HepG2 (cell line): ENCODE results near the gene CALR. TPM values are rescaled to one million over a fixed set of nuclear protein-coding genes. Genes with fewer than 3 reads are reported as not detected.
A peak's percentile ranks its signal among the peaks of the same experiment; 100 is the strongest.

Experiments
- ESRRA ChIP-seq: sonication (generic); formaldehyde crosslinking; IDR thresholded peaks from 2 replicates; pipeline ENCODE4 v1.5.1; 2020; ENCODE audit warnings: mild to moderate bottlenecking, low read depth, missing genetic modification reagents
- FOXO4 ChIP-seq: sonication (generic); formaldehyde crosslinking; conservative IDR thresholded peaks from 2 replicates; pipeline ENCODE4 v1.8.1; 2023; ENCODE audit warnings: missing genetic modification reagents
- GRHL1 ChIP-seq: sonication (generic); formaldehyde crosslinking; conservative IDR thresholded peaks from 2 replicates; pipeline ENCODE4 v1.8.0; 2022; ENCODE audit warnings: missing genetic modification reagents
- GTF2F1 ChIP-seq: fragments of 150-350 bp; IDR thresholded peaks from 2 replicates; pipeline ENCODE4 v1.6.1; 2014; ENCODE audit warnings: low read length
- HOXA9 ChIP-seq: sonication (generic); formaldehyde crosslinking; IDR thresholded peaks from 2 replicates; pipeline ENCODE4 v1.8.1; 2022; ENCODE audit warnings: missing genetic modification reagents, mild to moderate bottlenecking, moderate library complexity, borderline replicate concordance
- IRF9 ChIP-seq: sonication (generic); formaldehyde crosslinking; IDR thresholded peaks from 2 replicates; pipeline ENCODE4 v1.8.0; 2022; ENCODE audit warnings: missing genetic modification reagents, mild to moderate bottlenecking, borderline replicate concordance
- JUNB ChIP-seq: sonication (generic); formaldehyde crosslinking; IDR thresholded peaks from 2 replicates; pipeline ENCODE4 v1.8.0; 2022; ENCODE audit warnings: missing genetic modification reagents, mild to moderate bottlenecking, borderline replicate concordance
- ZFP36 ChIP-seq: fragments of 150-350 bp; IDR thresholded peaks from 2 replicates; pipeline ENCODE4 v1.6.1; 2018; ENCODE audit warnings: borderline replicate concordance, low read length, low read depth; ENCODE audit not compliant: partially characterized antibody
- ZNF335 ChIP-seq: sonication (generic); formaldehyde crosslinking; IDR thresholded peaks from 2 replicates; pipeline ENCODE4 v1.4.0; 2020; ENCODE audit warnings: missing genetic modification reagents
- ZNF460 ChIP-seq: sonication (generic); formaldehyde crosslinking; IDR thresholded peaks from 2 replicates; pipeline ENCODE4 v1.5.1; 2020; ENCODE audit warnings: missing genetic modification reagents, mild to moderate bottlenecking, borderline replicate concordance
- ZNF512 ChIP-seq: sonication (generic); formaldehyde crosslinking; IDR thresholded peaks from 2 replicates; pipeline ENCODE4 v1.4.0; 2020; ENCODE audit warnings: mild to moderate bottlenecking, missing genetic modification reagents
- ZNF646 ChIP-seq: sonication (generic); formaldehyde crosslinking; IDR thresholded peaks from 2 replicates; pipeline ENCODE4 v1.9.0; 2021; ENCODE audit warnings: mild to moderate bottlenecking, missing genetic modification reagents
- ZNF775 ChIP-seq: sonication (generic); formaldehyde crosslinking; IDR thresholded peaks from 2 replicates; pipeline ENCODE4 v1.4.0; 2020; ENCODE audit warnings: missing genetic modification reagents, mild to moderate bottlenecking, moderate library complexity, borderline replicate concordance
- ZNF780A ChIP-seq: sonication (generic); formaldehyde crosslinking; IDR thresholded peaks from 2 replicates; pipeline ENCODE4 v1.8.0; 2022; ENCODE audit warnings: mild to moderate bottlenecking, missing genetic modification reagents, moderate library complexity
- ZNF891 ChIP-seq: sonication (generic); formaldehyde crosslinking; IDR thresholded peaks from 2 replicates; pipeline ENCODE4 v1.5.0; 2020; ENCODE audit warnings: mild to moderate bottlenecking, missing genetic modification reagents
- polyA plus RNA-seq, 8 experiments: library from polyadenylated mRNA; depleted of rRNA in 3 of 8; stranded (reverse) in 7 of 8; unstranded in 1 of 8; fragments of >200 nt; fragmentation: Illumina TruSeq in 4 of 8; extraction: Trizol in 4 of 8; gene quantifications; 2 replicates each; pipeline versions ENCODE4 v1.2.1 to v1.2.3, GENCODE V29; 2011 to 2016; ENCODE audit warnings: low read depth in 4 of 8, missing spikeins in 1 of 8, mixed read lengths in 1 of 8; ENCODE audit not compliant: insufficient read depth in 1 of 8
- total RNA-seq, 5 experiments: library from RNA; depleted of rRNA; stranded (reverse); fragments of >200 nt; fragmentation: Illumina TruSeq; extraction: Trizol; gene quantifications; 2 replicates each; pipeline ENCODE4 v1.2.3, GENCODE V29; 2016; ENCODE audit warnings: low read depth in 1 of 5

The CALR gene
- total and polyA plus RNA-seq, 2 of the 13 experiments (the other 11 are each of a cell fraction or from before 2014, with no cell fraction given): 898 to 934 TPM

- TF ChIP-seq ZNF512 (CRISPR knock-in tag): peak; percentile 19; the same call in 1 of the 2 replicates
- peak; percentile 63; the same call in 1 of the 2 replicates for TF ChIP-seq JUNB
- no peak for TF ChIP-seq IRF9 (CRISPR knock-in tag)
- no peak for TF ChIP-seq HOXA9 (CRISPR knock-in tag)
- no peak for TF ChIP-seq ZNF775 (CRISPR knock-in tag)
- TF ChIP-seq FOXO4: no peak
- no peak for TF ChIP-seq ESRRA (CRISPR knock-in tag)
- TF ChIP-seq GRHL1: no peak
- peak; percentile 97 for TF ChIP-seq ZNF646 (CRISPR knock-in tag)
- TF ChIP-seq ZFP36: no peak
- no peak for TF ChIP-seq ZNF460 (CRISPR knock-in tag)
- TF ChIP-seq ZNF780A (CRISPR knock-in tag): 0 out of 2 replicates have a peak, but pooled peaks have one; percentile 34
- TF ChIP-seq ZNF335: no peak
- TF ChIP-seq GTF2F1: no peak
- TF ChIP-seq ZNF891 (CRISPR knock-in tag): no peak
Observed at GRCh38 chr19:12984143-12984627, 45.8 kb downstream of the CALR start (continued).
